Lower lobe of right lung (tissue), 2 donors: ENCODE data around the gene SLC52A1. TPM values are rescaled to one million over a fixed set of nuclear protein-coding genes. Genes with fewer than 3 reads are reported as not detected.

Experiments
- ATAC-seq, 2 donors: fragments of 200-7000 bp; cut with Tn5 transposase; one replicate each; pipeline ENCODE4 v1.9.1; 2020 to 2022; ENCODE audit warnings: mild to moderate bottlenecking in 2 of 2, moderate library complexity in 2 of 2
- DNase-seq: peaks from one replicate; pipeline ENCODE4 v3.0.0-alpha.2; 2020
- H3K27ac ChIP-seq: fragments of 200-600 bp; one replicate; pipeline ENCODE4 v1.8.0; 2022
- H3K27me3 ChIP-seq: fragments of 200-600 bp; one replicate; pipeline ENCODE4 v1.8.0; 2022; ENCODE audit warnings: low read depth
- H3K36me3 ChIP-seq: fragments of 200-600 bp; one replicate; pipeline ENCODE4 v1.8.0; 2022; ENCODE audit warnings: mild to moderate bottlenecking
- H3K4me1 ChIP-seq: fragments of 200-600 bp; one replicate; pipeline ENCODE4 v1.8.0; 2022
- H3K4me3 ChIP-seq: fragments of 200-600 bp; one replicate; pipeline ENCODE4 v1.8.0; 2022; ENCODE audit warnings: mild to moderate bottlenecking
- H3K9me3 ChIP-seq: fragments of 200-600 bp; one replicate; pipeline ENCODE4 v1.8.0; 2022
- CTCF ChIP-seq: fragments of 200-600 bp; IDR thresholded peaks from one replicate; pipeline ENCODE4 v1.8.0; 2022; ENCODE audit warnings: antibody characterized with exemption, mild to moderate bottlenecking
- intact Hi-C: fragments of 100-400 bp; cut with DNase I; formaldehyde crosslinking; loops from one replicate; pipeline ENCODE4 v1.11.0; 2022
- total RNA-seq: library from RNA; stranded (reverse); fragmentation: NEBNext Ultra II Directional; extraction: Animal tissue kit (Norgen Biotek cat#: 25700); gene quantifications from one replicate; pipeline ENCODE4 v1.2.1, GENCODE V29; 2021
- donor health status: DM: no; HTN: yes; CAD: no; lungs with severe emphysema.

SLC52A1 gene
- total RNA-seq, 1 donor from 2014 or later: 0.86 TPM

DNA sequence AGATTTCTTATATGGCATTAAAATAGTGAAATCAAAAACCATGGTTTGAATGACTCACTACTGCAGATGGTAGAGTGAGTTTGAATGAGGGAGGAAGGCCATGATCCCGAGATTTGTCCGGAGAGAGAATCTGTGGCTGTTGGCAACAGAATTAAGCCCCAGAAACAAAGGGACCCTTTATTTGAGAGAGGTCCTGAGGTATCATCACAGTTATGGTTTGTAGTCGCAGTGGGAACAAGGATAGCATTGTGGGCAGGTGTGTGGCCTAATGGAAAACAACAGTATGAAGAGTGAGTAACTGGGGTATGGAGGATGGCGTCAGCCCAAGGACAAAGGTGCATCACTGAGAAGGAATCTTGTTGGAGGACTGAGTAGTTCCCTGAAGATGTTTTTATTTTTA lies 34.5 kb upstream of the SLC52A1 start:
- DNase-seq: no peak
- no peak for ATAC-seq
- H3K9me3 ChIP-seq: no peaks in the 10 kb centered on the region
- H3K27me3 ChIP-seq: no peaks in the 10 kb centered on the region
- no peak for TF ChIP-seq CTCF
- H3K4me3 ChIP-seq: no peak overlapping the region
- no peaks in the 10 kb centered on the region for H3K36me3 ChIP-seq
- H3K4me1 ChIP-seq: no peaks in the 10 kb centered on the region
- intact Hi-C loops: no loop called here
- H3K27ac ChIP-seq: no peak overlapping the region

DNA sequence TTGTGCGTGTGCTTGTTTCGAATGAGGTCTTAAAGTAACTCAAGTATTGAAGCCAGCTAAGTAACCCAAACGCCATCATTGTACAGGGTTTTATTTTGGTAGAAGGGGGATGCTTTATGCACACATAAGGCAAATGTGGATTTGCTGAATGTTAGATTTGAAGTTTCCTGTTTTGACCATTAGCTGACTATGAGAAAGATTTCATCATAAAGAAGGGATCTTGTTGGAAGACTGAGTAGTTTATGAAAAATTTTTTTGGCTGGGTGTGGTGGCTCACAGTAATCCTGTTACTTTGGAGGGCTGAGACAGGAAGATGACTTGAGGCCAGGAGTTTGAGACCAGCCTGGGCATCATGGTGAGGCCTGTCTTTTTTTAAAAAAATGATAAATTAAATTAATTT lies 33.0 kb upstream of the SLC52A1 start:
- Histone ChIP-seq H3K27ac (no peak overlapping the region), H3K4me3 (no peak overlapping the region), H3K36me3 (no peaks in the 10 kb centered on the region), H3K9me3 (no peaks in the 10 kb centered on the region), H3K27me3 (no peaks in the 10 kb centered on the region), H3K4me1 (no peaks in the 10 kb centered on the region)
- intact Hi-C loops: no loop called here
- ATAC-seq: no peak
- TF ChIP-seq CTCF: no peak
- no peak for DNase-seq

- Histone ChIP-seq H3K27me3 (no peaks in the 10 kb centered on the region), H3K9me3 (no peaks in the 10 kb centered on the region), H3K36me3 (no peaks in the 10 kb centered on the region), H3K4me1 (no peaks in the 10 kb centered on the region), H3K27ac (no peak overlapping the region), H3K4me3 (no peak overlapping the region)
- no peak for TF ChIP-seq CTCF
- no peak for ATAC-seq
- intact Hi-C loops: no loop called here
- DNase-seq: no peak
These were observed 30.1 kb upstream of the SLC52A1 start for GRCh38 chr17:5065227-5065744.

GRCh38 chr17:5055543-5055942 lies 20.3 kb upstream of the SLC52A1 start:
- no peak for TF ChIP-seq CTCF
- intact Hi-C loops: no loop called here
- H3K4me3 ChIP-seq: no peak overlapping the region
- no peaks in the 10 kb centered on the region for H3K9me3 ChIP-seq
- H3K36me3 ChIP-seq: no peaks in the 10 kb centered on the region
- H3K4me1 ChIP-seq: no peaks in the 10 kb centered on the region
- no peak for DNase-seq
- H3K27ac ChIP-seq: no peak overlapping the region
- H3K27me3 ChIP-seq: no peaks in the 10 kb centered on the region
- no peak for ATAC-seq

GRCh38 chr17:5050278-5050677 lies 15.1 kb upstream of the SLC52A1 start:
- Histone ChIP-seq H3K4me1 (peaks cover 14% of the 10 kb centered on the region), H3K27ac (peak overlapping the region; percentile 64), H3K9me3 (no peaks in the 10 kb centered on the region), H3K36me3 (no peaks in the 10 kb centered on the region), H3K4me3 (no peak overlapping the region), H3K27me3 (no peaks in the 10 kb centered on the region)
- DNase-seq (no peak), ATAC-seq (no peak)
- intact Hi-C loops: no loop called here
- TF ChIP-seq CTCF: no peak
